PC-3 (cell line): Measurements from ENCODE around the gene AGO4. TPM values are rescaled to one million over a fixed set of nuclear protein-coding genes. Genes with fewer than 3 reads are reported as not detected.

Experiments used
- ATAC-seq: fragments of 200-7000 bp; cut with Tn5 transposase; 2 replicates; pipeline ENCODE4 v1.9.1; 2020; ENCODE audit warnings: mild to moderate bottlenecking, moderate library complexity
- BruUV-seq: library from RNA; stranded (reverse); fragments of 400-500 nt; replicated peaks from 2 replicates; lab custom pipeline; 2021; lab: Mats Ljungman, UMichigan
- CTCF ChIA-PET: fragments of 300-600 bp; sonication (Branson Sonifier 250); formaldehyde crosslinking; loops from one replicate; lab custom pipeline; 2022; ENCODE audit warnings: antibody characterized with exemption; lab: Charles Lee
- POLR2A ChIA-PET: fragments of 300-600 bp; sonication (Branson Sonifier 250); formaldehyde crosslinking; loops from one replicate; lab custom pipeline; 2022; ENCODE audit warnings: antibody characterized with exemption; ENCODE audit not compliant: unreplicated experiment; lab: Charles Lee
- DNase-seq: peaks from one replicate; pipeline ENCODE4 v3.0.0-alpha.2; 2015
- H2AFZ ChIP-seq: fragments of 300-600 bp; sonication (generic); 2 replicates; pipeline ENCODE4 v1.6.0; 2016; ENCODE audit warnings: antibody characterized with exemption, low read length
- H3F3A ChIP-seq: fragments of 300-600 bp; sonication (generic); one replicate; pipeline ENCODE4 v1.6.0; 2017; ENCODE audit warnings: antibody characterized with exemption, low read length, control low read depth, mild to moderate bottlenecking; ENCODE audit not compliant: unreplicated experiment
- H3K27ac ChIP-seq: fragments of 300-600 bp; sonication (generic); 2 replicates; pipeline ENCODE4 v1.5.1; 2016; ENCODE audit warnings: mild to moderate bottlenecking, low read length
- H3K27me3 ChIP-seq: fragments of 300-600 bp; sonication (generic); 2 replicates; pipeline ENCODE4 v1.6.1; 2016; ENCODE audit warnings: low read length, mixed read lengths
- H3K36me3 ChIP-seq: fragments of 300-600 bp; sonication (generic); 2 replicates; pipeline ENCODE4 v1.6.1; 2016; ENCODE audit warnings: low read depth, mixed run types, low read length, mixed read lengths
- H3K4me1 ChIP-seq: fragments of 300-600 bp; sonication (generic); 2 replicates; pipeline ENCODE4 v1.5.1; 2016; ENCODE audit warnings: low read length; ENCODE audit not compliant: insufficient read depth
- H3K4me2 ChIP-seq: fragments of 300-600 bp; sonication (generic); 2 replicates; pipeline ENCODE4 v1.6.0; 2016; ENCODE audit warnings: low read length
- H3K4me3 ChIP-seq: fragments of 300-600 bp; sonication (generic); 2 replicates; pipeline ENCODE4 v1.5.1; 2016; ENCODE audit warnings: mild to moderate bottlenecking, low read length, mixed read lengths
- H3K79me2 ChIP-seq: fragments of 300-600 bp; sonication (generic); 2 replicates; pipeline ENCODE4 v1.6.1; 2017; ENCODE audit warnings: low read length, mixed read lengths
- H3K9ac ChIP-seq: fragments of 300-600 bp; sonication (generic); 2 replicates; pipeline ENCODE4 v1.6.0; 2016; ENCODE audit warnings: mild to moderate bottlenecking, low read length
- H3K9me2 ChIP-seq: fragments of 300-600 bp; sonication (generic); replicated peaks from 2 replicates; pipeline ENCODE4 v1.6.1; 2016; ENCODE audit warnings: mixed run types, low read length, mixed read lengths
- H3K9me3 ChIP-seq: fragments of 300-600 bp; sonication (generic); 2 replicates; pipeline ENCODE4 v1.6.1; 2016; ENCODE audit warnings: low read length, mixed read lengths
- H4K20me1 ChIP-seq: fragments of 300-600 bp; sonication (generic); 2 replicates; pipeline ENCODE4 v1.6.1; 2016; ENCODE audit warnings: low read length, mixed read lengths
- EZH2 ChIP-seq: fragments of 300-600 bp; sonication (generic); IDR thresholded peaks from one replicate; pipeline ENCODE4 v1.6.1; 2017; ENCODE audit warnings: antibody characterized with exemption, mild to moderate bottlenecking, low read length; ENCODE audit not compliant: unreplicated experiment
- EZH2phosphoT487 ChIP-seq: fragments of 300-600 bp; sonication (generic); IDR thresholded peaks from 2 replicates; pipeline ENCODE4 v1.6.1; 2018; ENCODE audit warnings: mild to moderate bottlenecking, antibody characterized with exemption, low read length, borderline replicate concordance
- intact Hi-C: fragments of 100-400 bp; cut with micrococcal nuclease; formaldehyde crosslinking; loops from 2 replicates; pipeline ENCODE4 v1.9.0; 2023
- total RNA-seq: library from RNA; depleted of rRNA; stranded (reverse); fragments of >200 nt; gene quantifications from 2 replicates; pipeline ENCODE4 v1.2.3, GENCODE V29; 2014
- TF ChIP-seq, protein P1 (sequence below): fragments of 300-600 bp; sonication (generic); conservative IDR thresholded peaks from 2 replicates; pipeline ENCODE4 v1.5.1; 2017; ENCODE audit warnings: antibody characterized with exemption, low read depth, mild to moderate bottlenecking, low read length

AGO4 gene
- total RNA-seq, 1 experiment from 2014 or later: 5.9 TPM

DNA sequence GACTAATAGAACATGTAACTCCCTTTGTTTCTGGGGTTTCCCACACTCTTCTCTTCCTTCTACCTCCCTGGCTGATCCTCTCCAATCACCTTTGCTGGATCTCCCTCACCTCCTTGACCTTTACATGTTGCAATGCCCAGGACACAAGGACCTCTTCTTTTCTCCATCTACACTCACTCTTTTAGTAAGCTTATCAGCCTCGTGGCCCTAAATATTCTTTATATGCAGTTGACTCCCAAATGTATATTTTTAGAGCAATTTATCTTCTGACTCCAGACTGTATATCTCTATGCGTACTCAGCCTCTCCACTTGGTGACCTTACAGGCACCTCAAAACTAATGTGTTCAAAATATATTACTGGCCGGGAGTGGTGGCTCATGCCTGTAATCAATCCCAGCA, 19.7 kb upstream of the AGO4 start:
- intact Hi-C loops: no loop called here
- H3K4me1 ChIP-seq: no peaks in the 10 kb centered on the region
- no peak overlapping the region for H3K27ac ChIP-seq
- H3K4me3 ChIP-seq: no peak overlapping the region
- H3K4me2 ChIP-seq: no peak overlapping the region
- DNase-seq (no peak), ATAC-seq (no peak)
- BruUV-seq: no TSS peak
- no peak overlapping the region for H2AFZ ChIP-seq
- TF ChIP-seq, protein P1, sequence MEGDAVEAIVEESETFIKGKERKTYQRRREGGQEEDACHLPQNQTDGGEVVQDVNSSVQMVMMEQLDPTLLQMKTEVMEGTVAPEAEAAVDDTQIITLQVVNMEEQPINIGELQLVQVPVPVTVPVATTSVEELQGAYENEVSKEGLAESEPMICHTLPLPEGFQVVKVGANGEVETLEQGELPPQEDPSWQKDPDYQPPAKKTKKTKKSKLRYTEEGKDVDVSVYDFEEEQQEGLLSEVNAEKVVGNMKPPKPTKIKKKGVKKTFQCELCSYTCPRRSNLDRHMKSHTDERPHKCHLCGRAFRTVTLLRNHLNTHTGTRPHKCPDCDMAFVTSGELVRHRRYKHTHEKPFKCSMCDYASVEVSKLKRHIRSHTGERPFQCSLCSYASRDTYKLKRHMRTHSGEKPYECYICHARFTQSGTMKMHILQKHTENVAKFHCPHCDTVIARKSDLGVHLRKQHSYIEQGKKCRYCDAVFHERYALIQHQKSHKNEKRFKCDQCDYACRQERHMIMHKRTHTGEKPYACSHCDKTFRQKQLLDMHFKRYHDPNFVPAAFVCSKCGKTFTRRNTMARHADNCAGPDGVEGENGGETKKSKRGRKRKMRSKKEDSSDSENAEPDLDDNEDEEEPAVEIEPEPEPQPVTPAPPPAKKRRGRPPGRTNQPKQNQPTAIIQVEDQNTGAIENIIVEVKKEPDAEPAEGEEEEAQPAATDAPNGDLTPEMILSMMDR: no peak
- TF ChIP-seq EZH2phosphoT487 (no peak), EZH2 (no peak)
- H3K79me2 ChIP-seq: no peaks in the 10 kb centered on the region
- no peaks in the 10 kb centered on the region for H3K27me3 ChIP-seq
- no peaks in the 10 kb centered on the region for H3K36me3 ChIP-seq
- no peak overlapping the region for H3K9ac ChIP-seq
- no peaks in the 10 kb centered on the region for H3K9me2 ChIP-seq
- ChIA-PET POLR2A (no interaction called here), CTCF (no interaction called here)
- no peaks in the 10 kb centered on the region for H3F3A ChIP-seq
- no peaks in the 10 kb centered on the region for H3K9me3 ChIP-seq
- no peaks in the 10 kb centered on the region for H4K20me1 ChIP-seq

DNA sequence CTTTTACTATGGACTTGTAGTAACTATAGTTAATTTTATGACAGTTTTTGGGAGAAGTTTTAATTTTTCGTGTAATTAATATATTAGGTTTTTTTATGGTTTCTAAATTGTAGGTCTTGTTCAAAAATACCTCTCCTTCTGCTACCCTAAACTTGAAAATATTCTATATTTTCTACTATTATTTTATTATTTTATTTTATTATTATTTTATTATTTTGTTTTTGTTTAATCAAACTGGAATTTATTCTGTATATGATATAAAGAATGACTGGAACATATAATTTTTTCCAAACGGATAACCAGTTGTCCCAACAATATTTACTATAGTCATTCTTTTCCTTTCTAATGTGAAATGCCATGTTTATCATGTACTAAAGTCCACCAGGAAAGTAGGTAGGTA, 17.1 kb upstream of the AGO4 start:
- no peaks in the 10 kb centered on the region for H3K79me2 ChIP-seq
- TF ChIP-seq, protein P1: no peak
- H3K27me3 ChIP-seq: no peaks in the 10 kb centered on the region
- H3K9ac ChIP-seq: no peak overlapping the region
- no peaks in the 10 kb centered on the region for H3K9me3 ChIP-seq
- no peaks in the 10 kb centered on the region for H4K20me1 ChIP-seq
- no peak overlapping the region for H2AFZ ChIP-seq
- H3K4me2 ChIP-seq: no peak overlapping the region
- H3K4me3 ChIP-seq: no peak overlapping the region
- CTCF ChIA-PET: no interaction called here
- ATAC-seq (no peak), DNase-seq (no peak)
- H3K36me3 ChIP-seq: no peaks in the 10 kb centered on the region
- no peaks in the 10 kb centered on the region for H3F3A ChIP-seq
- no peaks in the 10 kb centered on the region for H3K4me1 ChIP-seq
- intact Hi-C loops: no loop called here
- POLR2A ChIA-PET: no interaction called here
- H3K9me2 ChIP-seq: no peaks in the 10 kb centered on the region
- H3K27ac ChIP-seq: no peak overlapping the region
- no TSS peak for BruUV-seq

DNA sequence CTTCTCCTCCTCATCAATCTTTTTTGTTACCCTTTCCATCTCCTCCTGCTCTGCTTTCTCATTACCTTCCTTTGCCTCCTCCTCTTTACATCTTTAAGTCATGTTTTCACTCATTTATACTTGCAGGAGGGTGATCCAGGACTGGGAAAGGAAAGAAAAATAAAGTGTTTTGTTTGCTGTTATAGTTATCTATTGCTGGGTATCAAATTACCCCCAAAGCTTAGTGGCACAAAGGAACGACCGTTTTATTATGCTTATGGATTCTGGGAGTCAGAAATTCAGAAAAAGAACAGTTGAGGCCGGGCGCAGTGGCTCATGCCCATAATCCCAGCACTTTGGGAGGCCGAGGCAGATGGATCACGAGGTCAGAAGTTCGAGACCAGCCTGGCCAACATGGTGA, 12.5 kb upstream of the AGO4 start:
- Histone ChIP-seq H3K79me2 (no peaks in the 10 kb centered on the region), H3K4me1 (no peaks in the 10 kb centered on the region), H3K9ac (no peak overlapping the region), H3K9me2 (no peaks in the 10 kb centered on the region), H4K20me1 (no peaks in the 10 kb centered on the region), H3K36me3 (no peaks in the 10 kb centered on the region), H3K27ac (no peak overlapping the region), H2AFZ (no peak overlapping the region), H3K4me2 (no peak overlapping the region), H3K9me3 (no peaks in the 10 kb centered on the region), H3K4me3 (no peak overlapping the region), H3K27me3 (no peaks in the 10 kb centered on the region), H3F3A (no peaks in the 10 kb centered on the region)
- CTCF ChIA-PET: interaction anchor here (0.6 kb wide), 1 partner anchor 241 kb away, joined by 3 read pairs; no protein-coding TSS in a partner anchor
- ATAC-seq: no peak
- POLR2A ChIA-PET: interaction anchor here (0.7 kb wide), 1 partner anchor 187 kb away, joined by 3 read pairs; no protein-coding TSS in a partner anchor
- BruUV-seq: no TSS peak
- no peak for DNase-seq
- intact Hi-C loops: no loop called here
- TF ChIP-seq EZH2phosphoT487: no peak
- TF ChIP-seq, protein P1: no peak
- no peak for TF ChIP-seq EZH2
